Adrenal gland (tissue), 5 donors: ENCODE measurements around the gene BAHCC1.

ENCODE experiments used
- POLR2A ChIP-seq, 2 donors: fragments of 450-650 bp; IDR thresholded peaks; one replicate each; pipeline ENCODE4 v1.6.1; 2017; ENCODE audit warnings: antibody characterized with exemption in 2 of 2, mild to moderate bottlenecking in 2 of 2, moderate library complexity in 1 of 2
- TF ChIP-seq, protein P1 (sequence below), 6 experiments: fragments of 450-650 bp in 4 of 6; fragments of 200-600 bp in 2 of 6; sonication (generic) in 1 of 6; IDR thresholded peaks; 1 replicate in 5 of 6; 2 replicates in 1 of 6; pipeline versions ENCODE4 v1.5.1 to v1.8.0; 2016 to 2021; ENCODE audit warnings: antibody characterized with exemption in 6 of 6, mild to moderate bottlenecking in 2 of 6, moderate library complexity in 1 of 6
- donor health status: DM: no; HTN: no; CAD: no.

DNA sequence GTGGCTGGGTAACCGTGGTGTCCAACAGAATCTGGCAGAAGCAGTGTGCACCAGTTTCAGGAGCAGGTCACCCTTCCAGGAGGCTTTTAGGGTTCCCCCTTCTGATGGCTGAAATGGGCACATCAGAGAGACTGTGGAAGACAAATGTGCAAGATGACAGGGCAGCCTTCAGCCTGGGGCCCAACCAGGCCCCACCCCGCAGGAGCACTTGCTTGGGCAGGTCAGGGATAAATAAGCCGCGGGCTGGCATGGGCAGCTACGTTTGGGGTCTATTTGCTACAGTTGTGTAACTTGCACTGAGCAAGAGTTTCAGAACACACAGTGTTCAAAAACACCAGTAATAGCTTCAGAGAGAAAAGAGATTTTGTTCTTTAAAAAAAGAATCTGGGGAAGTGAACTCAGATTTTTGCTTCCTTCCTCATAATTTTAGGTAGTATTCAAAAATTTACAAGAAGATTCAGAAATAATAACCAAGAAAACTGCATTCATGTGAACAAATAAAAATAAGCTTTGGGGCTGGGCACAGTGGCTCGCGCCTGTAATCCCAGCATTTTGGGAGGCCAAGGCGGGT, 44.9 kb upstream of the BAHCC1 start:
- TF ChIP-seq, protein P1, sequence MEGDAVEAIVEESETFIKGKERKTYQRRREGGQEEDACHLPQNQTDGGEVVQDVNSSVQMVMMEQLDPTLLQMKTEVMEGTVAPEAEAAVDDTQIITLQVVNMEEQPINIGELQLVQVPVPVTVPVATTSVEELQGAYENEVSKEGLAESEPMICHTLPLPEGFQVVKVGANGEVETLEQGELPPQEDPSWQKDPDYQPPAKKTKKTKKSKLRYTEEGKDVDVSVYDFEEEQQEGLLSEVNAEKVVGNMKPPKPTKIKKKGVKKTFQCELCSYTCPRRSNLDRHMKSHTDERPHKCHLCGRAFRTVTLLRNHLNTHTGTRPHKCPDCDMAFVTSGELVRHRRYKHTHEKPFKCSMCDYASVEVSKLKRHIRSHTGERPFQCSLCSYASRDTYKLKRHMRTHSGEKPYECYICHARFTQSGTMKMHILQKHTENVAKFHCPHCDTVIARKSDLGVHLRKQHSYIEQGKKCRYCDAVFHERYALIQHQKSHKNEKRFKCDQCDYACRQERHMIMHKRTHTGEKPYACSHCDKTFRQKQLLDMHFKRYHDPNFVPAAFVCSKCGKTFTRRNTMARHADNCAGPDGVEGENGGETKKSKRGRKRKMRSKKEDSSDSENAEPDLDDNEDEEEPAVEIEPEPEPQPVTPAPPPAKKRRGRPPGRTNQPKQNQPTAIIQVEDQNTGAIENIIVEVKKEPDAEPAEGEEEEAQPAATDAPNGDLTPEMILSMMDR (IDR thresholded peaks at IDR 0.05), result no peak
- TF ChIP-seq POLR2A (IDR thresholded peaks at IDR 0.05), result no peak
